Neural crest cell (in vitro differentiated cells): ENCODE results near the gene CLTCL1. TPM values are rescaled to one million over a fixed set of nuclear protein-coding genes. Genes with fewer than 3 reads are reported as not detected.

Source experiments
- DNase-seq: peaks from one replicate; pipeline ENCODE4 v3.0.0; 2021; ENCODE audit warnings: low read depth, mixed read lengths, low spot score
- H3K27ac Mint-ChIP-seq: one replicate; pipeline ENCODE4 v1.8.0; 2021; ENCODE audit warnings: mild to moderate bottlenecking, mixed read lengths; ENCODE audit not compliant: unreplicated experiment
- H3K27me3 Mint-ChIP-seq: 2 replicates; pipeline ENCODE4 v1.8.0; 2021; ENCODE audit warnings: low read depth, mild to moderate bottlenecking, mixed read lengths
- H3K36me3 Mint-ChIP-seq: 2 replicates; pipeline ENCODE4 v1.8.0; 2021; ENCODE audit warnings: low read depth, mild to moderate bottlenecking, mixed read lengths
- H3K4me1 Mint-ChIP-seq: 2 replicates; pipeline ENCODE4 v1.8.0; 2021; ENCODE audit warnings: mixed read lengths
- H3K4me3 Mint-ChIP-seq: one replicate; pipeline ENCODE4 v1.8.0; 2021; ENCODE audit warnings: mild to moderate bottlenecking, mixed read lengths
- H3K9me3 Mint-ChIP-seq: 2 replicates; pipeline ENCODE4 v1.8.0; 2021; ENCODE audit warnings: mixed read lengths
- CTCF ChIP-seq: fragments of 200-600 bp; sonication (generic); conservative IDR thresholded peaks from 2 replicates; pipeline ENCODE4 v1.5.0; 2021; ENCODE audit warnings: antibody characterized with exemption, mild to moderate bottlenecking
- total RNA-seq: library from RNA; stranded (reverse); gene quantifications from 2 replicates; pipeline ENCODE4 v1.2.1, GENCODE V29; 2021

CLTCL1 gene
- total RNA-seq, 1 donor from 2014 or later: 7.2 TPM

- Mint-ChIP-seq H3K36me3 (no peaks in the 10 kb centered on the region), H3K4me3 (no peak overlapping the region), H3K4me1 (peaks cover 16% of the 10 kb centered on the region), H3K27me3 (peaks cover 5% of the 10 kb centered on the region), H3K27ac (no peak overlapping the region), H3K9me3 (no peaks in the 10 kb centered on the region)
- no peak for DNase-seq
- no peak for TF ChIP-seq CTCF
Measured at GRCh38 chr22:19295733-19296132, 4.2 kb upstream of the CLTCL1 start.

GRCh38 chr22:19292458-19293230 lies 1.1 kb upstream of the CLTCL1 start:
- Mint-ChIP-seq H3K27me3 (peaks cover 22% of the 10 kb centered on the region), H3K36me3 (no peaks in the 10 kb centered on the region), H3K9me3 (no peaks in the 10 kb centered on the region), H3K27ac (peak overlapping the region; percentile 95), H3K4me1 (peaks cover 29% of the 10 kb centered on the region), H3K4me3 (peak overlapping the region; percentile 97)
- no peak for DNase-seq
- TF ChIP-seq CTCF: no peak

GRCh38 chr22:19291218-19291579 lies 320 bp downstream of the CLTCL1 start:
- Mint-ChIP-seq H3K4me1 (peaks cover 29% of the 10 kb centered on the region), H3K27me3 (peaks cover 22% of the 10 kb centered on the region), H3K4me3 (peak overlapping the region; percentile 92), H3K27ac (no peak overlapping the region), H3K36me3 (no peaks in the 10 kb centered on the region), H3K9me3 (no peaks in the 10 kb centered on the region)
- TF ChIP-seq CTCF: no peak
- DNase-seq: peak; percentile 29

GRCh38 chr22:19290400-19291217 lies 910 bp downstream of the CLTCL1 start:
- H3K4me3 Mint-ChIP-seq: peak overlapping the region; percentile 92
- no peak overlapping the region for H3K27ac Mint-ChIP-seq
- TF ChIP-seq CTCF: no peak
- H3K4me1 Mint-ChIP-seq: peaks cover 29% of the 10 kb centered on the region
- no peaks in the 10 kb centered on the region for H3K9me3 Mint-ChIP-seq
- no peak for DNase-seq
- H3K27me3 Mint-ChIP-seq: peaks cover 22% of the 10 kb centered on the region
- no peaks in the 10 kb centered on the region for H3K36me3 Mint-ChIP-seq

- TF ChIP-seq CTCF: no peak
- Mint-ChIP-seq H3K36me3 (no peaks in the 10 kb centered on the region), H3K27ac (no peak overlapping the region), H3K27me3 (peaks cover 22% of the 10 kb centered on the region), H3K4me1 (peaks cover 29% of the 10 kb centered on the region), H3K4me3 (peak overlapping the region; percentile 92), H3K9me3 (no peaks in the 10 kb centered on the region)
- DNase-seq: no peak
Measured at GRCh38 chr22:19289475-19290161, 1.9 kb downstream of the CLTCL1 start.
